ENCODE data around the gene CCDC138.

Gene CCDC138

DNA sequence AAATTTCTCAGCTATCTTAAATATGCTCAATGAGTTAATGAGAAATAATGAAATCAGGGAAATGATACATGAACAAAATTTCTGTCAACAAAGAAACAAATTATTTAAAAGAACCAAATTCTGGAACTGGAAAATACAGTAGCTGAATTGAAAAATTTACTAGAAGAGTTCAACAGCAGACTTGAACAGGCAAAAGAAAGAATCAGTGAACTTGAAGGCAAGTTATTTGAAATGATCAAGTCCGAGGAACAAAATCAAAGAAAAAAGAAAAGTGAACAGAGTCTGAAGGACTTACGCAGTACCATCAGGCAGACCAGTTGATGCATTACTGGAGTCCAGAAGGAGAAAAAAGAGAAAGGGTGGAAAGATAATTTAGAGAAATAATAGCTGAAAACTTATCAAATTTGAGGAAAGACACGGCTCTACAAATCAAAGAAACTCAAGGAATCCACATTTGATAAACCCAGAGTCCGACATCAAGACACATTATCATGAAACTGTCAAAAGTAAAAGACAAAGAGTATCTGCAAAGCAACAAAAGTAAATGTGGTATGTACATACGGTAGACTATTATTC lies 83.6 kb downstream of the CCDC138 start:
- H3K14ac ChIP-seq (ENCODE audit: low read length) = no peak overlapping the region
- no peaks in the 10 kb centered on the region for H3K9me3 ChIP-seq (ENCODE audit: insufficient read depth, low read depth, low read length)
- no peak overlapping the region for H3K4me3 ChIP-seq (ENCODE audit: low read depth, low read length)
- H3K18ac ChIP-seq (ENCODE audit: low read length) = no peak overlapping the region
- H3K23ac ChIP-seq (ENCODE audit: low read length) = no peak overlapping the region
- no peak for DNase-seq
- H2BK5ac ChIP-seq (ENCODE audit: low read depth, low read length, poor library complexity) = no peak overlapping the region
- no peak overlapping the region for H3K9ac ChIP-seq (ENCODE audit: low read length)
- H3K79me2 ChIP-seq (ENCODE audit: control insufficient read depth, insufficient read depth, low read length, poor library complexity) = no peaks in the 10 kb centered on the region
- H3K4me1 ChIP-seq (ENCODE audit: control insufficient read depth in 1 of 2, insufficient read depth in 2 of 2, low read length in 2 of 2) = peaks cover 2 to 3% of the 10 kb centered on the region in 2 experiments
- H2BK120ac ChIP-seq (ENCODE audit: insufficient read depth, low read length, poor library complexity) = no peak overlapping the region
- no CpG with 5 or more reads among the region's 5 CpGs for WGBS (ENCODE audit: extremely low coverage, insufficient coverage, insufficient read length)
- H4K12ac ChIP-seq (ENCODE audit: low read depth, low read length) = no peak overlapping the region
- peaks cover 2 to 4% of the 10 kb centered on the region in 2 experiments for H3K36me3 ChIP-seq (ENCODE audit: control insufficient read depth in 1 of 2, insufficient read depth in 2 of 2, low read length in 2 of 2)
- H3K27me3 ChIP-seq (ENCODE audit: insufficient read depth, low read length) = no peaks in the 10 kb centered on the region
- no peak overlapping the region for H3K27ac ChIP-seq (ENCODE audit: low read depth, low read length)
- H4K91ac ChIP-seq (ENCODE audit: low read depth, low read length) = no peak overlapping the region
- H2BK12ac ChIP-seq (ENCODE audit: low read length) = no peak overlapping the region
- no peak overlapping the region for H2AK5ac ChIP-seq (ENCODE audit: low read length)
- no peak overlapping the region for H3K4me2 ChIP-seq (ENCODE audit: low read length)
- H3K79me1 ChIP-seq (ENCODE audit: low read length) = no peaks in the 10 kb centered on the region
- no peak overlapping the region for H3K4ac ChIP-seq (ENCODE audit: low read depth, low read length)
- no peak overlapping the region for H4K8ac ChIP-seq (ENCODE audit: low read depth, low read length)
- H2AFZ ChIP-seq (ENCODE audit: insufficient read depth, low read length, poor library complexity) = no peak overlapping the region

DNA sequence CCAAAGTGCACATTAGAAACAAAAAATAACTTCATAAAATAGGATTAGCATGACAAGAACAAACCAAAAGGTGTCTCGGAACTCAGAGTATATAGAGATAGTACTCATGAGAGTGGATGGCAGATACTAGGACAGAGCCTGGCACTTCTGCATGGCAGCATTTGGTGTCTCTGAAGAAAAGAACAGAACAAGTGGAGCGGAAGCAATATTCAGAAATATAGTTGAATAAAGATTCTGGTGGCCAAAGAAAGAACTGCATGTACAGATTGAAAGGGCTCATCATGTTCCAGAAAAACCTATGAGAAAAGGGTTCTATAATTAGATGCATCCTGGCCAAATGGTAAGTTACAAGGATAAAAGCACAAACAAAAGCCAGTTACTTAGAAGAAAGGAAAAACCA lies 90.9 kb downstream of the CCDC138 start:
- Histone ChIP-seq H3K9ac (ENCODE audit: low read length) (no peak overlapping the region), H3K18ac (ENCODE audit: low read length) (no peak overlapping the region), H3K14ac (ENCODE audit: low read length) (no peak overlapping the region), H2BK12ac (ENCODE audit: low read length) (no peak overlapping the region), H4K12ac (ENCODE audit: low read depth, low read length) (no peak overlapping the region), H3K27ac (ENCODE audit: low read depth, low read length) (no peak overlapping the region), H2BK120ac (ENCODE audit: insufficient read depth, low read length, poor library complexity) (no peak overlapping the region), H3K9me3 (ENCODE audit: insufficient read depth, low read depth, low read length) (peaks cover 3% of the 10 kb centered on the region), H3K4me3 (ENCODE audit: low read depth, low read length) (no peak overlapping the region), H3K4me2 (ENCODE audit: low read length) (no peak overlapping the region), H3K27me3 (ENCODE audit: insufficient read depth, low read length) (no peaks in the 10 kb centered on the region), H3K36me3 (ENCODE audit: control insufficient read depth in 1 of 2, insufficient read depth in 2 of 2, low read length in 2 of 2) (peaks cover 0 to under 1% of the 10 kb centered on the region in 2 experiments), H2AK5ac (ENCODE audit: low read length) (no peak overlapping the region), H3K4ac (ENCODE audit: low read depth, low read length) (no peak overlapping the region), H2AFZ (ENCODE audit: insufficient read depth, low read length, poor library complexity) (no peak overlapping the region), H3K4me1 (ENCODE audit: control insufficient read depth in 1 of 2, insufficient read depth in 2 of 2, low read length in 2 of 2) (no peaks in the 10 kb centered on the region), H3K79me2 (ENCODE audit: control insufficient read depth, insufficient read depth, low read length, poor library complexity) (no peaks in the 10 kb centered on the region), H4K91ac (ENCODE audit: low read depth, low read length) (no peak overlapping the region), H4K8ac (ENCODE audit: low read depth, low read length) (no peak overlapping the region), H2BK5ac (ENCODE audit: low read depth, low read length, poor library complexity) (no peak overlapping the region), H3K23ac (ENCODE audit: low read length) (no peak overlapping the region), H3K79me1 (ENCODE audit: low read length) (no peaks in the 10 kb centered on the region)
- WGBS (ENCODE audit: extremely low coverage, insufficient coverage, insufficient read length) = no CpG with 5 or more reads among the region's 2 CpGs
- no peak for DNase-seq

DNA sequence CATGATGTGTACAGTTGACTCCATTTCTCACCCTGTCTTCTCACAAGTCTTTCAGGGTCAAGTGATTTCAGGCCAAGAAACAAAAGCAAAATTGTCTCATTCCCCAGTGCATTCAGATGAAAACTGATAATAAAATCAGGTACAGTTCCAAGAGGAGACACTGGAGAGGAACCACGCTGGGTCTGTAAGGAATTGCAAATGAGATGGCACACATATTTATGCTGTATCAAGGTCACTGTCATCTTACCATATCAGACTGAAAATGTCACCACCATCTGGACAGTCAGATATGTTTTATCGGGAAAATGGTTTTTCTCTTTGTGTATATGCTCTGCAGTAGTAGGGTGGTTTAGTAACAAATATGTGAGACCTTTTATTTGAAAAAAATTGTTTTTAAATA lies 91.7 kb downstream of the CCDC138 start:
- Histone ChIP-seq H3K14ac (ENCODE audit: low read length) (no peak overlapping the region), H3K36me3 (ENCODE audit: control insufficient read depth in 1 of 2, insufficient read depth in 2 of 2, low read length in 2 of 2) (no peaks in the 10 kb centered on the region), H2BK120ac (ENCODE audit: insufficient read depth, low read length, poor library complexity) (no peak overlapping the region), H4K12ac (ENCODE audit: low read depth, low read length) (no peak overlapping the region), H3K79me2 (ENCODE audit: control insufficient read depth, insufficient read depth, low read length, poor library complexity) (no peaks in the 10 kb centered on the region), H3K9me3 (ENCODE audit: insufficient read depth, low read depth, low read length) (peaks cover 5% of the 10 kb centered on the region), H3K18ac (ENCODE audit: low read length) (no peak overlapping the region), H2BK12ac (ENCODE audit: low read length) (no peak overlapping the region), H3K9ac (ENCODE audit: low read length) (no peak overlapping the region), H3K27me3 (ENCODE audit: insufficient read depth, low read length) (no peaks in the 10 kb centered on the region), H3K27ac (ENCODE audit: low read depth, low read length) (no peak overlapping the region), H3K4ac (ENCODE audit: low read depth, low read length) (no peak overlapping the region), H3K4me3 (ENCODE audit: low read depth, low read length) (no peak overlapping the region), H3K79me1 (ENCODE audit: low read length) (no peaks in the 10 kb centered on the region), H2BK5ac (ENCODE audit: low read depth, low read length, poor library complexity) (no peak overlapping the region), H2AK5ac (ENCODE audit: low read length) (no peak overlapping the region), H3K4me1 (ENCODE audit: control insufficient read depth in 1 of 2, insufficient read depth in 2 of 2, low read length in 2 of 2) (no peaks in the 10 kb centered on the region), H4K91ac (ENCODE audit: low read depth, low read length) (no peak overlapping the region), H4K8ac (ENCODE audit: low read depth, low read length) (no peak overlapping the region), H3K4me2 (ENCODE audit: low read length) (no peak overlapping the region), H2AFZ (ENCODE audit: insufficient read depth, low read length, poor library complexity) (no peak overlapping the region), H3K23ac (ENCODE audit: low read length) (no peak overlapping the region)
- DNase-seq = no peak
- WGBS (ENCODE audit: extremely low coverage, insufficient coverage, insufficient read length) = no CpG with 5 or more reads among the region's 2 CpGs

DNA sequence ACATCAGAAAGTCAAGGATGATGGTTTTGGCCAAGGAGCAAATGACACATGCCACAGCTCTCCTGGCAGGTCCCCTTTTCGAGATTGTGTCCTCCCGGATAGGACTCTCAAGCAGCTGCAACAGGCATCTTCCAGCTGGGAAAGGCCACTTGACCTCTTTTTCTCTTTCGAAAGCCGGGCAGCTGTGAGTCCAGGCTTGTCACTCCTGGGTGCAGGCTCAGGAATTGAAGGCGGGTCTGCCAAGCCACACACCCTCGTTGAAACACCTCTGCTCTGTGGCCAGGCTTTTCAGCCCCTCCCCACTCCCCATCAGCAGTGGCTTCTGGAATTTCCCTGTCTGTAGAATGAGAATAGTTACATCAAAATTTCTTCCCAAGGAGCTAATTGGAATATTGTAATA lies 98.0 kb downstream of the CCDC138 start:
- Histone ChIP-seq H3K27ac (ENCODE audit: low read depth, low read length) (no peak overlapping the region), H3K36me3 (ENCODE audit: control insufficient read depth in 1 of 2, insufficient read depth in 2 of 2, low read length in 2 of 2) (no peaks in the 10 kb centered on the region), H3K14ac (ENCODE audit: low read length) (no peak overlapping the region), H3K9ac (ENCODE audit: low read length) (no peak overlapping the region), H3K18ac (ENCODE audit: low read length) (no peak overlapping the region), H2AK5ac (ENCODE audit: low read length) (no peak overlapping the region), H4K12ac (ENCODE audit: low read depth, low read length) (no peak overlapping the region), H2BK120ac (ENCODE audit: insufficient read depth, low read length, poor library complexity) (no peak overlapping the region), H2BK12ac (ENCODE audit: low read length) (no peak overlapping the region), H3K4me3 (ENCODE audit: low read depth, low read length) (no peak overlapping the region), H3K27me3 (ENCODE audit: insufficient read depth, low read length) (no peaks in the 10 kb centered on the region), H4K91ac (ENCODE audit: low read depth, low read length) (no peak overlapping the region), H3K79me2 (ENCODE audit: control insufficient read depth, insufficient read depth, low read length, poor library complexity) (no peaks in the 10 kb centered on the region), H4K8ac (ENCODE audit: low read depth, low read length) (no peak overlapping the region), H2AFZ (ENCODE audit: insufficient read depth, low read length, poor library complexity) (no peak overlapping the region), H3K23ac (ENCODE audit: low read length) (no peak overlapping the region), H2BK5ac (ENCODE audit: low read depth, low read length, poor library complexity) (no peak overlapping the region), H3K4me1 (ENCODE audit: control insufficient read depth in 1 of 2, insufficient read depth in 2 of 2, low read length in 2 of 2) (no peaks in the 10 kb centered on the region), H3K4ac (ENCODE audit: low read depth, low read length) (no peak overlapping the region), H3K4me2 (ENCODE audit: low read length) (no peak overlapping the region), H3K79me1 (ENCODE audit: low read length) (no peaks in the 10 kb centered on the region), H3K9me3 (ENCODE audit: insufficient read depth, low read depth, low read length) (peaks cover 5% of the 10 kb centered on the region)
- no CpG with 5 or more reads among the region's 6 CpGs for WGBS (ENCODE audit: extremely low coverage, insufficient coverage, insufficient read length)
- DNase-seq = peak; percentile 6 to 32
